HG03064 (cell line): Measurements from ENCODE around the gene PLK1.

Source experiments
- ATAC-seq: cut with Tn5 transposase; IDR thresholded peaks from one replicate; pipeline ENCODE4 v1.9.1; 2021; ENCODE audit warnings: low read depth; ENCODE audit not compliant: unreplicated experiment

PLK1 gene

GRCh38 chr16:23679274-23679985, 741 bp downstream of the PLK1 start:
- no peak for ATAC-seq

GRCh38 chr16:23679986-23680336, 1.3 kb downstream of the PLK1 start:
- ATAC-seq = no peak

- no peak for ATAC-seq
Observed at GRCh38 chr16:23682181-23682580, 3.5 kb downstream of the PLK1 start.

- ATAC-seq = no peak
Observed at GRCh38 chr16:23683487-23683886, 4.8 kb downstream of the PLK1 start.

GRCh38 chr16:23687034-23687808, 8.5 kb downstream of the PLK1 start:
- ATAC-seq = no peak

GRCh38 chr16:23689442-23690187, 10.9 kb downstream of the PLK1 start:
- no peak for ATAC-seq

- ATAC-seq = no peak
Observed at GRCh38 chr16:23690771-23691482, 12.2 kb downstream of the PLK1 start.

- no peak for ATAC-seq
Observed at GRCh38 chr16:23691483-23692189, 12.9 kb downstream of the PLK1 start.

- no peak for ATAC-seq
Observed at GRCh38 chr16:23692190-23692837, 13.6 kb downstream of the PLK1 start.

- ATAC-seq = no peak
Observed at GRCh38 chr16:23694265-23694643, 15.6 kb downstream of the PLK1 start.

GRCh38 chr16:23694644-23695373, 16.1 kb downstream of the PLK1 start:
- ATAC-seq = no peak

GRCh38 chr16:23695756-23696155, 17.1 kb downstream of the PLK1 start:
- no peak for ATAC-seq

GRCh38 chr16:23699100-23699499, 20.4 kb downstream of the PLK1 start:
- no peak for ATAC-seq

GRCh38 chr16:23700093-23700492, 21.4 kb downstream of the PLK1 start:
- no peak for ATAC-seq

GRCh38 chr16:23700509-23700908, 21.8 kb downstream of the PLK1 start:
- no peak for ATAC-seq

GRCh38 chr16:23701045-23701444, 22.4 kb downstream of the PLK1 start:
- ATAC-seq = no peak

- no peak for ATAC-seq
Observed at GRCh38 chr16:23702951-23703350, 24.3 kb downstream of the PLK1 start.

GRCh38 chr16:23704772-23705516, 26.3 kb downstream of the PLK1 start:
- ATAC-seq = no peak
